Thyroid gland (tissue), 4 donors: Measurements from ENCODE around the gene TRPM7. TPM values are rescaled to one million over a fixed set of nuclear protein-coding genes. Genes with fewer than 3 reads are reported as not detected.

Experiments
- DNase-seq, 2 donors: peaks; one replicate each; pipeline ENCODE4 v3.0.0-alpha.2; 2019
- H3K27ac ChIP-seq, 3 donors: fragments of 200-600 bp; sonication (generic); 1 replicate in 2 of 3; 2 replicates in 1 of 3; pipeline ENCODE4 v1.5.1; 2016 to 2019; ENCODE audit warnings: mild to moderate bottlenecking in 1 of 3, moderate library complexity in 1 of 3
- H3K27me3 ChIP-seq: fragments of 200-600 bp; sonication (generic); one replicate; pipeline ENCODE4 v1.5.1; 2019
- H3K36me3 ChIP-seq, 2 donors: fragments of 200-600 bp; sonication (generic); one replicate each; pipeline ENCODE4 v1.5.1; 2016 to 2019
- H3K4me1 ChIP-seq, 2 donors: fragments of 200-600 bp; sonication (generic); one replicate each; pipeline ENCODE4 v1.5.1; 2017 to 2019
- H3K4me3 ChIP-seq, 3 donors: fragments of 200-600 bp; sonication (generic); replicated peaks in 1 of 3; 1 replicate in 2 of 3; 2 replicates in 1 of 3; pipeline ENCODE4 v1.5.1; 2016; ENCODE audit warnings: mild to moderate bottlenecking in 1 of 3
- H3K9me3 ChIP-seq: fragments of 200-600 bp; sonication (generic); one replicate; pipeline ENCODE4 v1.5.1; 2017
- POLR2A ChIP-seq, 2 donors: fragments of 450-650 bp; IDR thresholded peaks; one replicate each; pipeline ENCODE4 v1.6.1; 2017; ENCODE audit warnings: antibody characterized with exemption in 2 of 2, mild to moderate bottlenecking in 2 of 2, moderate library complexity in 1 of 2
- WGBS, 2 donors: methylation state at CpG; one replicate each; pipeline ENCODE4 v1.1.5; 2017; 5-methylcytosine and 5-hydroxymethylcytosine counted together
- intact Hi-C: fragments of 100-400 bp; cut with DNase I; formaldehyde crosslinking; loops from one replicate; pipeline ENCODE4 v1.15.1; 2023
- small RNA-seq: library from RNA; depleted of rRNA; stranded (forward); fragments of <200 nt; gene quantifications from one replicate; pipeline ENCODE3, GENCODE V24; 2016
- total RNA-seq, 4 donors: library from RNA; depleted of rRNA; stranded (reverse); fragments of >200 nt; gene quantifications; one replicate each; pipeline ENCODE4 v1.2.3, GENCODE V29; 2016
- TF ChIP-seq, protein P1 (sequence below), 6 experiments: fragments of 200-600 bp in 3 of 6; fragments of 450-650 bp in 3 of 6; sonication (generic) in 3 of 6; IDR thresholded peaks; one replicate each; pipeline ENCODE4 v1.5.1; 2016 to 2019; ENCODE audit warnings: antibody characterized with exemption in 6 of 6, mild to moderate bottlenecking in 2 of 6, inconsistent platforms in 1 of 6, moderate library complexity in 1 of 6

TRPM7 gene
- total RNA-seq, 4 donors from 2014 or later: 75.5 to 125 (median 87.9) TPM

DNA sequence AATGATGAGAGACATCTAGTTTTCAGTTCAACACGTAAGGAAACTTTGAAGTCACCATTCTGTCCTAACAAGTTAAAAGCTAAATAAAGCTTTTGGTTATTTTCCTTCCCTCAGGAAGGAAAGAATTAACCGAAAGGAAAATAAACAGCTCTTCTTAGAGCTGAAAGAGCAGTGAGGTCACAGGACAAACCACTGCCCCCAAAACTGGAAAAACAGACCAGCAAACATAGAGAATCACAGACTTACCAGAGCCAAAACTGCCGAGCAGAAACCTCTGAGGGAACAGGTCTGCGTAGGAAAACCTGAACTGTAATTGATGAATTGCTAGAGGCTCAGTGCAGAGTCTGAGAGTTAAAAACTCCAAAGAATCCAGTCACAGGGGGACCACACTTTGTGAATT, 154.8 kb downstream of the TRPM7 start:
- TF ChIP-seq, protein P1, sequence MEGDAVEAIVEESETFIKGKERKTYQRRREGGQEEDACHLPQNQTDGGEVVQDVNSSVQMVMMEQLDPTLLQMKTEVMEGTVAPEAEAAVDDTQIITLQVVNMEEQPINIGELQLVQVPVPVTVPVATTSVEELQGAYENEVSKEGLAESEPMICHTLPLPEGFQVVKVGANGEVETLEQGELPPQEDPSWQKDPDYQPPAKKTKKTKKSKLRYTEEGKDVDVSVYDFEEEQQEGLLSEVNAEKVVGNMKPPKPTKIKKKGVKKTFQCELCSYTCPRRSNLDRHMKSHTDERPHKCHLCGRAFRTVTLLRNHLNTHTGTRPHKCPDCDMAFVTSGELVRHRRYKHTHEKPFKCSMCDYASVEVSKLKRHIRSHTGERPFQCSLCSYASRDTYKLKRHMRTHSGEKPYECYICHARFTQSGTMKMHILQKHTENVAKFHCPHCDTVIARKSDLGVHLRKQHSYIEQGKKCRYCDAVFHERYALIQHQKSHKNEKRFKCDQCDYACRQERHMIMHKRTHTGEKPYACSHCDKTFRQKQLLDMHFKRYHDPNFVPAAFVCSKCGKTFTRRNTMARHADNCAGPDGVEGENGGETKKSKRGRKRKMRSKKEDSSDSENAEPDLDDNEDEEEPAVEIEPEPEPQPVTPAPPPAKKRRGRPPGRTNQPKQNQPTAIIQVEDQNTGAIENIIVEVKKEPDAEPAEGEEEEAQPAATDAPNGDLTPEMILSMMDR (IDR thresholded peaks at IDR 0.05): no peak
- TF ChIP-seq POLR2A (IDR thresholded peaks at IDR 0.05): no peak
- no peaks in the 10 kb centered on the region for H3K9me3 ChIP-seq
- WGBS, 2 donors: 59 to 60% methylated on average over 4 of the region's 4 CpGs
- intact Hi-C loops: no loop called here
- DNase-seq: no peak
- H3K4me1 ChIP-seq: no peaks in the 10 kb centered on the region
- no peak overlapping the region for H3K27ac ChIP-seq
- H3K36me3 ChIP-seq: no peaks in the 10 kb centered on the region
- H3K4me3 ChIP-seq: no peak overlapping the region
- no peaks in the 10 kb centered on the region for H3K27me3 ChIP-seq

DNA sequence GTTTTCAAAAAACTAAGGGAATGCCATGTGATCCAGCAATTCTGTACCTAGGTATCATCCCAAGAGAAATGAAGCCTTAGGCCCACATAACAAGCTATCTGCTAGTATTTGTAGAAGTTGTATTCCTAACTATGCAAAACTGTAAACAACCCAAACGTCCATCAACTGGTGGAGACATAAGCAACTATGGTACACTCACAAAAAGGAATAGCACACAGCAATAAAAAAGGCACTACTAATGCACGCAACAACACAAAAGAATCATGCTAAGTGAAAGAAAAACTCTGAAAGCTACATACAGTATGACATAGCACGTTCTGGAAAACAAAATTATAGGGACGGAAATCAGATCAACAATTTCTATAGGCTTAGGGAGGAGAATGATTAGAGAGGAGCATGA, 155.4 kb downstream of the TRPM7 start:
- Histone ChIP-seq H3K36me3 (no peaks in the 10 kb centered on the region), H3K27me3 (no peaks in the 10 kb centered on the region), H3K4me1 (no peaks in the 10 kb centered on the region), H3K27ac (no peak overlapping the region), H3K4me3 (no peak overlapping the region), H3K9me3 (no peaks in the 10 kb centered on the region)
- no peak for TF ChIP-seq POLR2A (IDR thresholded peaks at IDR 0.05)
- TF ChIP-seq, protein P1 (IDR thresholded peaks at IDR 0.05): no peak
- intact Hi-C loops: no loop called here
- no peak for DNase-seq
- 93 to 96% methylated on average over 4 of the region's 4 CpGs for WGBS, 2 donors

DNA sequence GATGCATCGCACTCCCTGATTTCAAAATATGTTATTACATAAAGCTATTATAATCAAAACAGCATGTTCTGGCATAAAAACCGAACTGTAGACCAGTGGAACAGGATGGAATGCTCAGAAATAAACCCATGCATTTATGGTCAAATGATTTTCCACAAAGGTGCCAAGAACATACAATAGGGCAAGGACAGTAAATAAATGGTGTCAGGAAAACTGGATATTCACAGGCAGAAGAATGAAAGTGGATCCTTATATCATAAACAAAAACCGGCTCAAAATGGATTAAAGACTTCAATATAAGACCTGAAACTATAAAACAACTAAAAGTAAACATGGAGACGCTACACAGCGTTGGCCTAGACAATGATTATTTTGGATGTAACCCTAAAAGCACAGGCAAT, 162.7 kb downstream of the TRPM7 start:
- no peak for TF ChIP-seq POLR2A (IDR thresholded peaks at IDR 0.05)
- TF ChIP-seq, protein P1 (IDR thresholded peaks at IDR 0.05): no peak
- DNase-seq: no peak
- intact Hi-C loops: no loop called here
- WGBS, 2 donors: 66 to 78% methylated on average over 5 of the region's 5 CpGs
- Histone ChIP-seq H3K4me1 (no peaks in the 10 kb centered on the region), H3K36me3 (no peaks in the 10 kb centered on the region), H3K9me3 (no peaks in the 10 kb centered on the region), H3K4me3 (no peak overlapping the region), H3K27ac (no peak overlapping the region), H3K27me3 (no peaks in the 10 kb centered on the region)

DNA sequence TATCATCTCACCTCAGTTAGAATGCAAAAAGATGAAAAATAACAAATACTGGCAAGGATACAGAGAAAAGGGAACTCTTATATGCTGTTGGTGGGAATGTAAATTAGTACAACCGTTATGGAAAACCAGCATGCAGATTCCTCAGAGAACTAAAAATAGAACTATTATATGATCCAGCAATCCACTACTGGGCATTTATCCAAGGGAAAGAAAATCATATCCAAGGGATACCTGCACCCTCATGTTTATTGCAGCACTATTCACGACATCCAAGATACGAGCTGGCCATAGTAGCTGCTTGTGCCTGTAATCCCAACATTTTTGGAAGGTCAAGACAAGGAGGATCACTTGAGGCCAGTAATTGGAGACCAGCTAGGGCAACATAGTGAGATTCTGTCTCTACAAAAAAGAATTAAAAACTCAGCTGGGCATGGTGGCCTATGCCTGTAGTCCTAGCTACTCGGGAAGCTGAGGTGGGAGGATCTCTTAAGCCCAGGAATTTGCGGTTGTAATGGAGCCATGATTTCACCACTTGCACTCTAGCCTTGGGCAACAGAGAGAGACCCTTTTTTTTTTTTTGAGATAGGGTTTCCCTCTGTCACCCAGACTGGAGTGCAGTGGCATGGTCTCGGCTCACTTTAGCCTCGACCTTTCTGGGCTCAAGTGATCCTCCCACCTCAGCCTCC, 166.7 kb downstream of the TRPM7 start:
- TF ChIP-seq, protein P1 (IDR thresholded peaks at IDR 0.05): no peak
- TF ChIP-seq POLR2A (IDR thresholded peaks at IDR 0.05): no peak
- intact Hi-C loops: no loop called here

DNA sequence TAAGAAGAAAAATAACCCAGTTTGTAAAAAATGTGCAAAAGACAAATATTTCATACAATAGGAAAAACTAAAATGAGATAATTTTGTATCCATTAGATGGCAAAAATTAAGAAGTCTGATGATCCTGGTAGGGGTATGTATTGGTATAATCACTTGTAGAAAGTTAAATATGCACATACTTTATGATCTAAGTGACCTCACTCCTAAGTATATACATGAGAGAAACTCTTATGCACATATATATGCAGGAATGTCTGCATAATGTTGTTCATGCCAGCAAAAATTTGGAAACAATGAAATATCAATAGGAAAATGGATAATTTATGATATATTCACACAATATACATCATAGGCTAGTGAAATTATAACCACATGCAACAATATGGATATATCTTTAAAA, 173.6 kb downstream of the TRPM7 start:
- Histone ChIP-seq H3K27me3 (no peaks in the 10 kb centered on the region), H3K4me3 (no peak overlapping the region), H3K27ac (no peak overlapping the region), H3K36me3 (no peaks in the 10 kb centered on the region), H3K4me1 (no peaks in the 10 kb centered on the region), H3K9me3 (no peaks in the 10 kb centered on the region)
- intact Hi-C loops: no loop called here
- no peak for DNase-seq
- TF ChIP-seq POLR2A (IDR thresholded peaks at IDR 0.05): no peak
- TF ChIP-seq, protein P1 (IDR thresholded peaks at IDR 0.05): no peak

More for the DNA sequence above, 166.7 kb downstream of the TRPM7 start:
- Histone ChIP-seq H3K9me3 (no peaks in the 10 kb centered on the region), H3K4me3 (no peak overlapping the region), H3K27ac (no peak overlapping the region), H3K4me1 (no peaks in the 10 kb centered on the region), H3K36me3 (no peaks in the 10 kb centered on the region), H3K27me3 (no peaks in the 10 kb centered on the region)
- DNase-seq: no peak
- WGBS, 2 donors: 78 to 81% methylated on average over 7 of the region's 7 CpGs

Small RNA genes lying within 50 kb of the gene (small RNA-seq; reads per million reads assigned to genes)
- gene RN7SL354P: not detected

Other genes with a start within 250 kb of the TRPM7 start
- 1 to 10 TPM in 2 of 4 donors, not detected in 2; 1.9 to 7.5 TPM for gene USP50, start 140.1 kb downstream of the TRPM7 start, total RNA-seq
- gene SPPL2A, start 78.9 kb upstream of the TRPM7 start, total RNA-seq: 100 to 1,000 TPM; 174 to 468 (median 256) TPM
- 10 to 100 TPM in 2 of 4 donors, 1 to 10 TPM in 2; 9.3 to 13.3 (median 10.4) TPM for gene AP4E1, start 221.9 kb upstream of the TRPM7 start, total RNA-seq